Neuron (in vitro differentiated cells): ENCODE data around the gene OARD1.
"Not testable (repeated sequence)": the region's sequence is repeated elsewhere in the genome, so short reads cannot be mapped to it uniquely, and the experiment has no call there.

Experiments used
- H2AFZ ChIP-seq: one replicate; pipeline ENCODE4 v1.6.1; 2013; ENCODE audit warnings: low read depth, mild to moderate bottlenecking, inconsistent platforms, low read length, moderate library complexity
- H3K27me3 ChIP-seq: one replicate; pipeline ENCODE4 v1.6.1; 2013; ENCODE audit warnings: low read length; ENCODE audit not compliant: insufficient read depth
- H3K36me3 ChIP-seq: one replicate; pipeline ENCODE4 v1.6.1; 2013; ENCODE audit warnings: low read length; ENCODE audit not compliant: insufficient read depth
- H3K4me1 ChIP-seq: one replicate; pipeline ENCODE4 v1.6.1; 2013; ENCODE audit warnings: low read length; ENCODE audit not compliant: insufficient read depth
- H3K4me3 ChIP-seq: 2 replicates; pipeline ENCODE4 v1.5.1; 2013; ENCODE audit warnings: mild to moderate bottlenecking, low read length, moderate library complexity
- H3K9me3 ChIP-seq: one replicate; pipeline ENCODE4 v1.6.1; 2013; ENCODE audit warnings: low read length

OARD1 gene

DNA sequence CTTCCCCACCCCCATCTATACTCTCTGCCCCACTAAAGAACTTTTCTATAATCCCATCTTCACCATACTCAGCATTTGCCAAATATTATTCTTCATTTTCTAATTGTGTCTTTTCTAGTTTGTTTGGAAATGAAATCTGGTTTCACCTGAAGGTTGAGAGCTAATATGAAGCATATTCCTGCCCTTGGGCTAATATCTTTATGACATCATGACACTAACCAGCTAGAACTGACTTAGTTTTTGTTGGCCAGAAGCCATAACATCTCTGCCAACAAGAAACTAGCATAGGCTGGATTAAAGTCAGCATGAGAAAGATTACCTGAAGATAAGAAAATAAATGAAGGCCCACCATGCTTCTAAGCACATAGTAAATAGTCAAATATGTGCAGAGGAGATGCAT is 49.9 kb downstream of the OARD1 start:
- Histone ChIP-seq H3K36me3 (no peaks in the 10 kb centered on the region), H3K9me3 (no peaks in the 10 kb centered on the region), H3K4me1 (peaks cover 4% of the 10 kb centered on the region), H3K4me3 (no peak overlapping the region), H3K27me3 (no peaks in the 10 kb centered on the region), H2AFZ (no peak overlapping the region)

DNA sequence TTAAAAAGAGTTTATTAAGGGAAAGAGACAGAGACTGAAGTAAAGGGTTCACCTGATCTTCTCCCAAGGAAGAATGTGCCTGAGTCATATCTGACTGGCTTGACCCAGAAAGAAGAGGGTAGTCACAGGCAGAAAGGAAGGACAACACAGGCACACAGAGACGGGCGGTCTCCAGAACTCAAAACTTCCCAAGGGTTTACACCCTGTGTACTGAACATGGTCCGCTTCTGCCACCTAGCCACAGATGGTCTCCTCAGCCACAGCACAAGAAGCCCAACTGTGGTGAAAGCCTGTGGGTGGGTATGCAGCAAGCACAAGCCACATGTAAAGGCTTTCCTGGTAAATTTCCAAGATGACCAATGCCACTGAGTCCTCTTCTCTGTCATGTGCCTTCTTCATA is 50.3 kb downstream of the OARD1 start:
- no peaks in the 10 kb centered on the region for H3K36me3 ChIP-seq
- no peak overlapping the region for H2AFZ ChIP-seq
- H3K4me1 ChIP-seq, result no peaks in the 10 kb centered on the region
- H3K27me3 ChIP-seq, result no peaks in the 10 kb centered on the region
- H3K9me3 ChIP-seq, result no peaks in the 10 kb centered on the region
- no peak overlapping the region for H3K4me3 ChIP-seq

DNA sequence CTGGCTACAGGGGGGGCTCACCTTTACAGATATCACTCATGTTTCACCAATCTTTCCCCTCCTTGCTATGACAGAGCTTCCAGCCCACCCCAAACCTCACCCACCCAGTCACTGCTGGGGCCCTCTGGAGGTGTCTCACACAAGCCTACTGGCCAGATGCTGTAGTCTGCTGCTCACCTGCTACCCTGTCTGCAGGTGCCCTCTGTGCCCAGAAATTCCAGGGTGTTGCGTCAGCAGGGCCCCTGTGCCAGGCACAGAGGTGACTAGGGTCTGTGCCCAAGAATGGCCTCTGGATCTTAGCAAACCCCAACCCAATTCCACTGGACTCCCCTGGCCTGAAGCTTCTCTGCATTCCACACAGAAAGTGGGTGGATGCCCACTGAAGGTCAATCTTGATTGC is 54.5 kb downstream of the OARD1 start:
- Histone ChIP-seq H3K36me3 (no peaks in the 10 kb centered on the region), H3K4me1 (no peaks in the 10 kb centered on the region), H3K27me3 (no peaks in the 10 kb centered on the region), H2AFZ (no peak overlapping the region), H3K4me3 (no peak overlapping the region), H3K9me3 (no peaks in the 10 kb centered on the region)

DNA sequence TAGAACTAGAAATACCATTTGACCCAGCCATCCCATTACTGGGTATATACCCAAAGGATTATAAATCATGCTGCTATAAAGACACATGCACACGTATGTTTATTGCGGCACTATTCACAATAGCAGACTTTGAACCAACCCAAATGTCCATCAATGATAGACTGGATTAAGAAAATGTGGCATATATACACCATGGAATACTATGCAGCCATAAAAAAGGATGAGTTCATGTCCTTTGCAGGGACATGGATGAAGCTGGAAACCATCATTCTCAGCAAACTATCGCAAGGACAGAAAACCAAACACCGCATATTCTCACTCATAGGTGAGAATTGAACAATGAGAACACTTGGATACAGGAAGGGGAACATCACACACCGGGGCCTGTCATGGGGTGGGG is 56.3 kb downstream of the OARD1 start:
- H3K4me1 ChIP-seq, H3K4me3 ChIP-seq, H3K27me3 ChIP-seq, H3K36me3 ChIP-seq, H2AFZ ChIP-seq, H3K9me3 ChIP-seq: not testable (repeated sequence)

DNA sequence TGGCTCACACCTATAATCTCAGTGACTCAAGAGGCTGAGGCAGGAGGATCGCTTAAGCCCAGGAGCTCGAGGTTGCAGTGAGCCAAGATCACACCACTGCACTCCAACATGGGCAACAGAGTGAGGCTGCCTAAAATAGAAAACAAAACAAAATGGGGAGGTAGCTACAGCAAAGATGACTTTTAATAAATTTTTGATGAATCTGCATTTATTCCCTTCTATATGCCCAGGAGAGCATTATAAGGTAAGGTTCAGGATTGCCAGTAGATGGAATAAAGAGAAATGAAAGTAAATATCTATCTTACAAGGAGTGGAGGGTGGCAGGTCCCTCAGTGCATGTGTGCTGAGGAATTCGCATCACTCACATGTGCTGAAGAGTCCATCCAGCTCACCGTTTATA is 57.4 kb downstream of the OARD1 start:
- H3K4me1 ChIP-seq, result no peaks in the 10 kb centered on the region
- H3K27me3 ChIP-seq, result no peaks in the 10 kb centered on the region
- no peak overlapping the region for H3K4me3 ChIP-seq
- H3K9me3 ChIP-seq, result no peaks in the 10 kb centered on the region
- no peaks in the 10 kb centered on the region for H3K36me3 ChIP-seq
- H2AFZ ChIP-seq, result no peak overlapping the region
